Left ventricle myocardium superior (tissue), 1 donor: ENCODE data around the gene CHAF1B. TPM values are rescaled to one million over a fixed set of nuclear protein-coding genes. Genes with fewer than 3 reads are reported as not detected.

Source experiments
- ATAC-seq: fragments of 200-7000 bp; cut with Tn5 transposase; one replicate; pipeline ENCODE4 v1.9.1; 2020; ENCODE audit warnings: mild to moderate bottlenecking, moderate library complexity
- DNase-seq: peaks from one replicate; pipeline ENCODE4 v3.0.0-alpha.2; 2020
- intact Hi-C: fragments of 100-400 bp; cut with micrococcal nuclease; formaldehyde crosslinking; loops from one replicate; pipeline ENCODE4 v1.11.0; 2022
- total RNA-seq: library from RNA; stranded (reverse); fragmentation: NEBNext Ultra II Directional; extraction: Animal tissue kit (Norgen Biotek cat#: 25700); gene quantifications from one replicate; pipeline ENCODE4 v1.2.1, GENCODE V29; 2021
- donor health status: DM: no; HTN: yes; CAD: no; lungs with severe emphysema.

CHAF1B gene
- total RNA-seq, 1 donor from 2014 or later, result 0.52 TPM

DNA sequence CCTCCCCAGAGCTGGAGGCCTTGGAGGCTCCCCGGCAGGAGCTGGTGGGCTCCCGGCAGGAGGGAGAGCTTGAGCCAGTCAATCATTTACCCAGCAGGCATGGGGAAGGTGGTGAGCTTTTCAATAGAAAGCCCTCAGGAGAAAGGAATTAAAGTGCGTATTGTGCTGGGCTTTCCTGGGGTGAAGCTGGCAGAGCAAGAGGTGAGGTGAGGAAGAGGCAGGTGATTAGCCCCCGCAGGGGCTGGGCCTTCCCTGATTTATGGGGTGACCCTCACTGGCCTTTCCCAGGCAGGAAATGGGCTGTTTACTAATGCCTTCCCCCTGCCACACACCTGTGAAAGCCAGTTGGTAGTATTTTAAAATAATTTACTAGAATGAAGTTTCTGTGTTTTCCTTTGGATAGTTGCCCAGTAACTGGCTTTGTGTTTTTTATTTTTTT lies 68.9 kb downstream of the CHAF1B start:
- ATAC-seq (no peak), DNase-seq (no peak)
- intact Hi-C loops, result no loop called here

- intact Hi-C loops, result no loop called here
- DNase-seq (no peak), ATAC-seq (no peak)
Observed at GRCh38 chr21:36454706-36455105, 69.5 kb downstream of the CHAF1B start.

GRCh38 chr21:36456729-36457414 lies 71.7 kb downstream of the CHAF1B start:
- DNase-seq, result no peak

DNA sequence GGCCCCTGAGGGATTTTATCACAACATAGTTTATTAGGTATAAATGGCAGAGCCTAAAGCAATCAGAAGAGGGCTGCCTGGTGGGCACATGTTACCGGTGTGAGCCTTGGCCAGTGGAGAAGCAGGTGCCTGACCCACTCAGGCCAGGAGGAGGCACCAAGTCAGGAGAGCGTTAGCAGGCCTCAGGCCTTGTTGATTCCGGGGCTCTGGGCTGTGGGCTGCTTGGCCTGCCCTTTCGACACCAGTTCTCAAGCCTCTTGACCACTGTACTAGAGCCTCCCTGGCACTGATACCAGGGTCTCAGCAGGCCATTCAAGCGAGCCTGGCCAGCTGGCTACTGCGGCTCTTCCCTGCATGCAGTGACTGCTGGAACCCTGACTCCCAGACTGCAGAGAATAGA lies 73.9 kb downstream of the CHAF1B start:
- DNase-seq (no peak), ATAC-seq (no peak)
- intact Hi-C loops, result no loop called here

More at GRCh38 chr21:36456729-36457414, 71.7 kb downstream of the CHAF1B start:
- intact Hi-C loops, result no loop called here
- ATAC-seq, result no peak

DNA sequence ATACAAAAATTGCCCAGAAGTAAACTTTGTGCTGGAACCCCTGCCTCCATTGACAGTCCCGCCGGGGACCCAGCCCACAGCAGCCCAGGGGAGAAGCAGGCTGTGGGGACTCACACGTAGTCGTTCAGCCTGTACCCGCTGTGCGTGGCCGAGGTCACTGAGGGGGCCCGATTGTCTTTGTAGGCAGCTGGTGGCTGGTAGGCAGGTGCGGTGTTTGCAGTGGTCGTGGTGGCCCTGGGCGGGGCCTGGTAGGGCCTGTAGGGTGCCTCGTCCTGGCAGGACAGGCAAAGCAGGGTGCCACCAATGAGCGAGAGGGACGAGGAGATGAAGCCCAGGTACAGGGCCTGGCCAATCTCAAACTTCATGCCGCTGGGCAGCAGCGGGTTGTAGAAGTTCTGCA lies 75.7 kb downstream of the CHAF1B start:
- ATAC-seq (no peak), DNase-seq (no peak)
- intact Hi-C loops, result no loop called here

GRCh38 chr21:36461277-36461917 lies 76.2 kb downstream of the CHAF1B start:
- DNase-seq (no peak), ATAC-seq (no peak)
- intact Hi-C loops, result no loop called here

DNA sequence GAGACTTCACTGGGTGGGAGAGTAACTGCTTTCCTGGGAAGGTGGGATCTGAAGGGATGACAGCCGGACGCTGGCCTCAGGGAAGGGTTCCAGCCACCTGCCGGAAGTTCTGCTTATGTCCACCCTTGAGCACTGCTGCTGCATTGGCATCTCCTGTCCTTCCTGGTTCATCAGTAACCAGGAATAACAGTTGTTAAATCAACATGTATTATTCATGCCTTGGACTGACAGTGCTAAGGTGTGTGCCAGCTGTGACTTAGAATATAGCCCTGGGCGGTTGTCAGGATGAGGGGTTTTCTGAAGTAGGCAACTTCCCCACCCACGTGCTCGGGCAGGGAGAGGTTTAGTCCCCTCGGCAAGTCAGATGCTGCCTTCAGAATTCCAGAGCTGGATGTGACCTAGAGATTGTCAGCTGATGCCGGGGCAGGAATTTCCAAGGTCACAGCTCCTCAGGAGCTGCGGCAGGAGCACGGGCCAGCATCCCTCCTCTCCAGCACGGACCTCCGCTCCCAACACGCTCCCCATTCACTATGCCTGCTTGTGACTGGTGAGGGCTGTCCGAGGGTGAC lies 76.8 kb downstream of the CHAF1B start:
- DNase-seq (no peak), ATAC-seq (no peak)
- intact Hi-C loops, result no loop called here

DNA sequence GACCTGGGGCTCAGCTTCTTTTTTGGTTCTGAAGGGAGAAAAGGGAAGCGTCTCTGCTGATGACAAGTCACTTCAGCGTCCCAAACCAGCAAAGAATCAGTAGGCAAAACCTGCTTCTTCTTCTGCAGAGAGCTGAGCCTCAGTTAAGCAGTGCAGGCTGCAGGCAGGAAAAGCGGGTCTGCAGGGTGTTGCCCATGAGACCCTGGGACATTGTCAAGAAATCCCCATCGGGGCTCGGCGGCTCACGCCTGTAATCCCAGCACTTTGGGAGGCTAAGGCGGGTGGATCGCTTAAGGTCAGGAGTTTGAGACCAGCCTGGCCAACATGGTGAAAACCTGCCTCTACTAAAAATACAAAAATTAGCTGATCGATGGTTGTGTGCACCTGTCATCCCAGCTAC lies 78.0 kb downstream of the CHAF1B start:
- DNase-seq (no peak), ATAC-seq (no peak)
- intact Hi-C loops, result no loop called here

GRCh38 chr21:36463991-36464390 lies 78.8 kb downstream of the CHAF1B start:
- DNase-seq (no peak), ATAC-seq (no peak)
- intact Hi-C loops, result no loop called here

DNA sequence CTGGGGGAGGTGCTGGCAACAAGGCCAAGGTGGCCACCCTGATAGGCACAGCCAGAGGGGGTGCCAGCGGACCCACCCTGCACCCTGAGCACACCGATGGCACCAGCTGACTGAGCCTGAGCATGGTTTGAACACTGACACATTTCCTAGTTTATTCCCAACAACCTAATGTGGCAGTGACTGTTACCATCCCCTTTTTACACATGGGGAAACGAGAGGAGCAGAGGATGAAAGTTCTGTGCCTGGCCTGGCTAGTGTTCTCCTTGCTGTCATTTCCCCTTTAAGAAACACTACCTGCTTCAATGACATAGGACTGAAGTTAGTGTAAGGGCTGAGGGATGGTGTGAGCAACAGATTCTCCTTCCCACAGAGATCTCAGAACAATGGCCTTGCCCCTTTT lies 79.4 kb downstream of the CHAF1B start:
- intact Hi-C loops, result no loop called here
- ATAC-seq (no peak), DNase-seq (no peak)

GRCh38 chr21:36465478-36465877 lies 80.3 kb downstream of the CHAF1B start:
- ATAC-seq (no peak), DNase-seq (no peak)
- intact Hi-C loops, result no loop called here

DNA sequence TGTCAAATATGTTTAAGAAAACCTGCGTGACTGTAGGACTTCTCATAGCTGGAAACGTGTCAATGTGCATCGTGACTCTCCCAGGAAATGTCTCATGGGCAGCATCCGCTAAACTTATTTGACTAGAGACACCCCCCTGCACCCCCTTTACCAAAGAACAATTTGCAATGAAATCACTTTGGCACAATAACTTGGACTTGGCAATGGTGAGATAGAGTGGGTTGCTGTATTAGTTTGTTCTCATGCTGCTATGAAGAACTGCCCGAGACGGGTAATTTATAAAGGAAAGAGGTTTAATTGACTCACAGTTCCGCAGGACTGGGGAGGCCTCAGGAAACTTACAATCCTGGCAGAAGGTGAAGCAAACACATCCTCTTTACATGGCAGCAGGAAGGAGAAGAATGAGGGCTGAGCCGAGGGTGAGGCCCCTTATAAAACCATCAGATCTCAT lies 80.9 kb downstream of the CHAF1B start:
- ATAC-seq (no peak), DNase-seq (no peak)
- intact Hi-C loops, result no loop called here

Other genes starting within 250 kb of the CHAF1B start
- 15.8 TPM for gene DOP1B, start 228.6 kb upstream of the CHAF1B start, total RNA-seq
- 22.2 TPM for gene MORC3, start 65.2 kb upstream of the CHAF1B start, total RNA-seq
- not detected for gene CLDN14, start 94.7 kb downstream of the CHAF1B start, total RNA-seq